Measurements from ENCODE around the gene DNAH10. TPM values are rescaled to one million over a fixed set of nuclear protein-coding genes. Genes with fewer than 3 reads are reported as not detected.
A peak's percentile ranks its signal among the peaks of the same experiment; 100 is the strongest.

Gene DNAH10
- total RNA-seq, 2 experiments from 2014 or later: 0.05 TPM

- no peak for DNase-seq
- H3K9me3 Mint-ChIP-seq: no peaks in the 10 kb centered on the region
- CTCF ChIA-PET: interaction anchor here (0.6 to 0.9 kb wide), 2 partner anchors 61 to 746 kb away, joined by 3 read pairs; no protein-coding TSS in a partner anchor
- peaks cover 10% of the 10 kb centered on the region for H3K4me1 Mint-ChIP-seq (ENCODE audit: low read depth)
- no peaks in the 10 kb centered on the region for H3K36me3 Mint-ChIP-seq (ENCODE audit: low read depth)
- H3K27me3 Mint-ChIP-seq (ENCODE audit: low read depth): no peaks in the 10 kb centered on the region
- no peak overlapping the region for H3K4me3 Mint-ChIP-seq
- H3K27ac Mint-ChIP-seq: no peak overlapping the region
- intact Hi-C loops (cut with micrococcal nuclease): no loop called here
Observed at GRCh38 chr12:123923038-123923437, 160.9 kb downstream of the DNAH10 start.

GRCh38 chr12:123923927-123924326, 161.8 kb downstream of the DNAH10 start:
- no peaks in the 10 kb centered on the region for H3K36me3 Mint-ChIP-seq (ENCODE audit: low read depth)
- H3K4me1 Mint-ChIP-seq (ENCODE audit: low read depth): peaks cover 10% of the 10 kb centered on the region
- no peak overlapping the region for H3K4me3 Mint-ChIP-seq
- no peak for DNase-seq
- CTCF ChIA-PET: interaction anchor here (0.9 kb wide), 1 partner anchor 60 kb away, joined by 3 read pairs; no protein-coding TSS in a partner anchor
- intact Hi-C loops (cut with micrococcal nuclease): no loop called here
- H3K27me3 Mint-ChIP-seq (ENCODE audit: low read depth): no peaks in the 10 kb centered on the region
- no peak overlapping the region for H3K27ac Mint-ChIP-seq
- H3K9me3 Mint-ChIP-seq: no peaks in the 10 kb centered on the region

GRCh38 chr12:123924539-123924938, 162.4 kb downstream of the DNAH10 start:
- Mint-ChIP-seq H3K27ac (no peak overlapping the region), H3K36me3 (ENCODE audit: low read depth) (no peaks in the 10 kb centered on the region), H3K27me3 (ENCODE audit: low read depth) (no peaks in the 10 kb centered on the region), H3K4me1 (ENCODE audit: low read depth) (peaks cover 10% of the 10 kb centered on the region), H3K9me3 (no peaks in the 10 kb centered on the region), H3K4me3 (no peak overlapping the region)
- CTCF ChIA-PET: no interaction called here
- no peak for DNase-seq
- intact Hi-C loops (cut with micrococcal nuclease): no loop called here

GRCh38 chr12:123928274-123928865, 166.3 kb downstream of the DNAH10 start:
- Mint-ChIP-seq H3K4me3 (no peak overlapping the region), H3K4me1 (ENCODE audit: low read depth) (peaks cover 14% of the 10 kb centered on the region), H3K27me3 (ENCODE audit: low read depth) (no peaks in the 10 kb centered on the region), H3K27ac (no peak overlapping the region), H3K9me3 (no peaks in the 10 kb centered on the region), H3K36me3 (ENCODE audit: low read depth) (no peaks in the 10 kb centered on the region)
- intact Hi-C loops (cut with micrococcal nuclease): no loop called here
- DNase-seq: no peak
- CTCF ChIA-PET: no interaction called here

GRCh38 chr12:123928897-123929296, 166.8 kb downstream of the DNAH10 start:
- intact Hi-C loops (cut with micrococcal nuclease): no loop called here
- Mint-ChIP-seq H3K4me1 (ENCODE audit: low read depth) (peaks cover 14% of the 10 kb centered on the region), H3K9me3 (no peaks in the 10 kb centered on the region), H3K27me3 (ENCODE audit: low read depth) (no peaks in the 10 kb centered on the region), H3K27ac (no peak overlapping the region), H3K36me3 (ENCODE audit: low read depth) (no peaks in the 10 kb centered on the region), H3K4me3 (no peak overlapping the region)
- CTCF ChIA-PET: no interaction called here
- DNase-seq: no peak

GRCh38 chr12:123929946-123930583, 168.0 kb downstream of the DNAH10 start:
- no peak for DNase-seq
- H3K4me3 Mint-ChIP-seq: no peak overlapping the region
- no peaks in the 10 kb centered on the region for H3K36me3 Mint-ChIP-seq (ENCODE audit: low read depth)
- H3K27me3 Mint-ChIP-seq (ENCODE audit: low read depth): no peaks in the 10 kb centered on the region
- CTCF ChIA-PET: interaction anchor here (1.9 kb wide), 1 partner anchor 9 kb away, joined by 7 read pairs; no protein-coding TSS in a partner anchor
- intact Hi-C loops (cut with micrococcal nuclease): no loop called here
- no peak overlapping the region for H3K27ac Mint-ChIP-seq
- no peaks in the 10 kb centered on the region for H3K9me3 Mint-ChIP-seq
- peaks cover 14% of the 10 kb centered on the region for H3K4me1 Mint-ChIP-seq (ENCODE audit: low read depth)

GRCh38 chr12:123931686-123932321, 169.7 kb downstream of the DNAH10 start:
- CTCF ChIA-PET: interaction anchor here (1.2 kb wide), 1 partner anchor 26 kb away, joined by 7 read pairs; no protein-coding TSS in a partner anchor
- peak; percentile 66 for DNase-seq
- H3K36me3 Mint-ChIP-seq (ENCODE audit: low read depth): no peaks in the 10 kb centered on the region
- no peak overlapping the region for H3K27ac Mint-ChIP-seq
- peaks cover 18% of the 10 kb centered on the region for H3K4me1 Mint-ChIP-seq (ENCODE audit: low read depth)
- no peaks in the 10 kb centered on the region for H3K27me3 Mint-ChIP-seq (ENCODE audit: low read depth)
- H3K9me3 Mint-ChIP-seq: no peaks in the 10 kb centered on the region
- intact Hi-C loops (cut with micrococcal nuclease): loop anchor here (1.0 kb wide), 1 partner anchor 27 kb away; no protein-coding TSS in a partner anchor
- peak overlapping the region; percentile 10 for H3K4me3 Mint-ChIP-seq

GRCh38 chr12:123933214-123933613, 171.1 kb downstream of the DNAH10 start:
- no peaks in the 10 kb centered on the region for H3K9me3 Mint-ChIP-seq
- CTCF ChIA-PET: interaction anchor here (1.0 kb wide), 1 partner anchor 91 kb away, joined by 3 read pairs; no protein-coding TSS in a partner anchor
- H3K4me1 Mint-ChIP-seq (ENCODE audit: low read depth): peaks cover 28% of the 10 kb centered on the region
- DNase-seq: no peak
- H3K27ac Mint-ChIP-seq: no peak overlapping the region
- H3K4me3 Mint-ChIP-seq: no peak overlapping the region
- intact Hi-C loops (cut with micrococcal nuclease): no loop called here
- no peaks in the 10 kb centered on the region for H3K36me3 Mint-ChIP-seq (ENCODE audit: low read depth)
- H3K27me3 Mint-ChIP-seq (ENCODE audit: low read depth): no peaks in the 10 kb centered on the region

GRCh38 chr12:123934016-123934620, 172.0 kb downstream of the DNAH10 start:
- no peak overlapping the region for H3K27ac Mint-ChIP-seq
- H3K9me3 Mint-ChIP-seq: no peaks in the 10 kb centered on the region
- no peak overlapping the region for H3K4me3 Mint-ChIP-seq
- H3K4me1 Mint-ChIP-seq (ENCODE audit: low read depth): peaks cover 37% of the 10 kb centered on the region
- DNase-seq: no peak
- intact Hi-C loops (cut with micrococcal nuclease): no loop called here
- no peaks in the 10 kb centered on the region for H3K27me3 Mint-ChIP-seq (ENCODE audit: low read depth)
- CTCF ChIA-PET: interaction anchor here (1.0 kb wide), 1 partner anchor 92 kb away, joined by 3 read pairs; no protein-coding TSS in a partner anchor
- no peaks in the 10 kb centered on the region for H3K36me3 Mint-ChIP-seq (ENCODE audit: low read depth)

GRCh38 chr12:123934829-123935228, 172.7 kb downstream of the DNAH10 start:
- no peak overlapping the region for H3K4me3 Mint-ChIP-seq
- CTCF ChIA-PET: no interaction called here
- no peaks in the 10 kb centered on the region for H3K36me3 Mint-ChIP-seq (ENCODE audit: low read depth)
- DNase-seq: no peak
- H3K27me3 Mint-ChIP-seq (ENCODE audit: low read depth): no peaks in the 10 kb centered on the region
- no peak overlapping the region for H3K27ac Mint-ChIP-seq
- H3K4me1 Mint-ChIP-seq (ENCODE audit: low read depth): peaks cover 38% of the 10 kb centered on the region
- H3K9me3 Mint-ChIP-seq: no peaks in the 10 kb centered on the region
- intact Hi-C loops (cut with micrococcal nuclease): no loop called here

GRCh38 chr12:123935956-123936355, 173.9 kb downstream of the DNAH10 start:
- Mint-ChIP-seq H3K36me3 (ENCODE audit: low read depth) (no peaks in the 10 kb centered on the region), H3K4me3 (no peak overlapping the region), H3K4me1 (ENCODE audit: low read depth) (peaks cover 38% of the 10 kb centered on the region), H3K9me3 (no peaks in the 10 kb centered on the region), H3K27ac (no peak overlapping the region), H3K27me3 (ENCODE audit: low read depth) (no peaks in the 10 kb centered on the region)
- DNase-seq: no peak
- CTCF ChIA-PET: interaction anchor here (0.6 kb wide), 1 partner anchor 40 kb away, joined by 4 read pairs; no protein-coding TSS in a partner anchor
- intact Hi-C loops (cut with micrococcal nuclease): no loop called here

- intact Hi-C loops (cut with micrococcal nuclease): no loop called here
- Mint-ChIP-seq H3K27me3 (ENCODE audit: low read depth) (no peaks in the 10 kb centered on the region), H3K27ac (no peak overlapping the region), H3K4me1 (ENCODE audit: low read depth) (peaks cover 37% of the 10 kb centered on the region), H3K4me3 (no peak overlapping the region), H3K9me3 (no peaks in the 10 kb centered on the region), H3K36me3 (ENCODE audit: low read depth) (peaks cover under 1% of the 10 kb centered on the region)
- CTCF ChIA-PET: interaction anchor here (0.6 to 3.5 kb wide), 2 partner anchors 32 to 40 kb away, joined by 4 to 19 read pairs; no protein-coding TSS in a partner anchor
- DNase-seq: no peak
Observed at GRCh38 chr12:123936471-123936870, 174.4 kb downstream of the DNAH10 start.

All from activated naive CD4-positive, alpha-beta T cell treated with anti-CD3 and anti-CD28 coated beads for 36 hours (primary cell).